Neural cell (in vitro differentiated cells): ENCODE data around the gene STK38L. TPM values are rescaled to one million over a fixed set of nuclear protein-coding genes. Genes with fewer than 3 reads are reported as not detected.

Experiments used
- H2AFZ ChIP-seq: fragments of 200-600, 300-800 bp; sonication (generic), shearing (Covaris generic); 2 replicates; pipeline ENCODE4 v1.6.0; 2014; ENCODE audit warnings: low read depth, mild to moderate bottlenecking, antibody characterized with exemption, low read length, moderate library complexity
- H3F3A ChIP-seq: fragments of 200-600 bp; shearing (Covaris generic); 2 replicates; pipeline ENCODE4 v1.6.1; 2016; ENCODE audit warnings: mild to moderate bottlenecking, moderate library complexity, mixed read lengths, antibody characterized with exemption, low read length; ENCODE audit not compliant: insufficient read depth, poor library complexity, severe bottlenecking
- H3K27ac ChIP-seq: fragments of 200-600, 300-800 bp; sonication (generic), shearing (Covaris generic); 2 replicates; pipeline ENCODE4 v1.5.1; 2014; ENCODE audit warnings: mild to moderate bottlenecking, low read length, moderate library complexity
- H3K27me3 ChIP-seq: fragments of 300-800, 200-600 bp; sonication (generic), shearing (Covaris generic); 2 replicates; pipeline ENCODE4 v1.6.0; 2014; ENCODE audit warnings: mild to moderate bottlenecking, low read depth, low read length, moderate library complexity; ENCODE audit not compliant: insufficient read depth
- H3K36me3 ChIP-seq: fragments of 300-800, 200-600 bp; sonication (generic), shearing (Covaris generic); 2 replicates; pipeline ENCODE4 v1.5.1; 2014; ENCODE audit warnings: mild to moderate bottlenecking, antibody characterized with exemption, low read length, moderate library complexity; ENCODE audit not compliant: insufficient read depth
- H3K4me2 ChIP-seq: fragments of 300-800, 200-600 bp; sonication (generic), shearing (Covaris generic); 2 replicates; pipeline ENCODE4 v1.6.0; 2014; ENCODE audit warnings: mild to moderate bottlenecking, low read length
- H3K4me3 ChIP-seq: fragments of 300-800, 200-600 bp; sonication (generic), shearing (Covaris generic); 2 replicates; pipeline ENCODE4 v1.5.1; 2014; ENCODE audit warnings: mild to moderate bottlenecking, low read length, moderate library complexity
- H3K79me2 ChIP-seq: fragments of 200-600 bp; shearing (Covaris generic); replicated peaks from 2 replicates; pipeline ENCODE4 v1.6.0; 2014; ENCODE audit warnings: mild to moderate bottlenecking, low read length, moderate library complexity; ENCODE audit not compliant: insufficient read depth
- H3K9ac ChIP-seq: fragments of 300-800, 200-600 bp; sonication (generic), shearing (Covaris generic); 2 replicates; pipeline ENCODE4 v1.6.1; 2016; ENCODE audit warnings: mild to moderate bottlenecking, low read length, mixed read lengths
- H3K9me2 ChIP-seq: fragments of 200-600 bp; shearing (Covaris generic); 2 replicates; pipeline ENCODE4 v1.6.1; 2016; ENCODE audit warnings: mild to moderate bottlenecking, low read length, mixed read lengths; ENCODE audit not compliant: insufficient read depth
- H3K9me3 ChIP-seq: fragments of 200-600, 300-800 bp; sonication (generic), shearing (Covaris generic); 2 replicates; pipeline ENCODE4 v1.6.1; 2016; ENCODE audit warnings: mild to moderate bottlenecking, mixed run types, low read length, moderate library complexity, mixed read lengths
- H4K20me1 ChIP-seq: fragments of 200-600 bp; shearing (Covaris generic); 2 replicates; pipeline ENCODE4 v1.6.1; 2016; ENCODE audit warnings: mild to moderate bottlenecking, mixed run types; ENCODE audit not compliant: insufficient read depth
- EP300 ChIP-seq: fragments of 450-650 bp; conservative IDR thresholded peaks from 2 replicates; pipeline ENCODE4 v1.6.1; 2014; ENCODE audit warnings: antibody characterized with exemption, mild to moderate bottlenecking, moderate library complexity; ENCODE audit not compliant: poor library complexity, severe bottlenecking
- EZH2 ChIP-seq: fragments of 200-600, 300-800 bp; shearing (Covaris generic), sonication (generic); IDR thresholded peaks from 2 replicates; pipeline ENCODE4 v1.6.1; 2014; ENCODE audit warnings: antibody characterized with exemption, low read length, borderline replicate concordance, mild to moderate bottlenecking; ENCODE audit not compliant: insufficient read depth, poor library complexity, severe bottlenecking
- MXI1 ChIP-seq: fragments of 450-650 bp; conservative IDR thresholded peaks from 2 replicates; pipeline ENCODE4 v1.6.1; 2014; ENCODE audit warnings: antibody characterized with exemption, mild to moderate bottlenecking; ENCODE audit not compliant: poor library complexity, severe bottlenecking
- POLR2AphosphoS5 ChIP-seq: IDR thresholded peaks from 2 replicates; pipeline ENCODE4 v1.6.1; 2012
- RAD21 ChIP-seq: fragments of 450-650 bp; conservative IDR thresholded peaks from 2 replicates; pipeline ENCODE4 v1.6.1; 2014; ENCODE audit warnings: antibody characterized with exemption, mild to moderate bottlenecking, moderate library complexity
- SMC3 ChIP-seq: fragments of 450-650 bp; conservative IDR thresholded peaks from 2 replicates; pipeline ENCODE4 v1.6.1; 2014; ENCODE audit warnings: antibody characterized with exemption, mild to moderate bottlenecking, moderate library complexity; ENCODE audit not compliant: poor library complexity
- TAF1 ChIP-seq: IDR thresholded peaks from 2 replicates; pipeline ENCODE4 v1.6.1; 2012; ENCODE audit warnings: low read depth
- polyA plus RNA-seq: library from polyadenylated mRNA; depleted of rRNA; stranded (reverse); fragments of >200 nt; gene quantifications from 2 replicates; pipeline ENCODE4 v1.2.3, GENCODE V29; 2014
- TF ChIP-seq, protein P1 (sequence below): IDR thresholded peaks from 2 replicates; pipeline ENCODE4 v1.6.1; 2012; ENCODE audit warnings: borderline replicate concordance
- TF ChIP-seq, protein P2 (sequence below): fragments of 450-650 bp; IDR thresholded peaks from 2 replicates; pipeline ENCODE4 v1.5.1; 2014; ENCODE audit warnings: antibody characterized with exemption, mild to moderate bottlenecking, moderate library complexity; ENCODE audit not compliant: poor library complexity, severe bottlenecking

The STK38L gene
- polyA plus RNA-seq, 1 donor from 2014 or later, result 31.5 TPM

- no peaks in the 10 kb centered on the region for H3K9me2 ChIP-seq
- H3K27me3 ChIP-seq, result no peaks in the 10 kb centered on the region
- H3K79me2 ChIP-seq, result no peaks in the 10 kb centered on the region
- no peak overlapping the region for H2AFZ ChIP-seq
- H4K20me1 ChIP-seq, result no peaks in the 10 kb centered on the region
- TF ChIP-seq TAF1 (no peak), POLR2AphosphoS5 (no peak), EZH2 (no peak), SMC3 (no peak), RAD21 (no peak), MXI1 (no peak), EP300 (no peak)
- TF ChIP-seq, protein P1, sequence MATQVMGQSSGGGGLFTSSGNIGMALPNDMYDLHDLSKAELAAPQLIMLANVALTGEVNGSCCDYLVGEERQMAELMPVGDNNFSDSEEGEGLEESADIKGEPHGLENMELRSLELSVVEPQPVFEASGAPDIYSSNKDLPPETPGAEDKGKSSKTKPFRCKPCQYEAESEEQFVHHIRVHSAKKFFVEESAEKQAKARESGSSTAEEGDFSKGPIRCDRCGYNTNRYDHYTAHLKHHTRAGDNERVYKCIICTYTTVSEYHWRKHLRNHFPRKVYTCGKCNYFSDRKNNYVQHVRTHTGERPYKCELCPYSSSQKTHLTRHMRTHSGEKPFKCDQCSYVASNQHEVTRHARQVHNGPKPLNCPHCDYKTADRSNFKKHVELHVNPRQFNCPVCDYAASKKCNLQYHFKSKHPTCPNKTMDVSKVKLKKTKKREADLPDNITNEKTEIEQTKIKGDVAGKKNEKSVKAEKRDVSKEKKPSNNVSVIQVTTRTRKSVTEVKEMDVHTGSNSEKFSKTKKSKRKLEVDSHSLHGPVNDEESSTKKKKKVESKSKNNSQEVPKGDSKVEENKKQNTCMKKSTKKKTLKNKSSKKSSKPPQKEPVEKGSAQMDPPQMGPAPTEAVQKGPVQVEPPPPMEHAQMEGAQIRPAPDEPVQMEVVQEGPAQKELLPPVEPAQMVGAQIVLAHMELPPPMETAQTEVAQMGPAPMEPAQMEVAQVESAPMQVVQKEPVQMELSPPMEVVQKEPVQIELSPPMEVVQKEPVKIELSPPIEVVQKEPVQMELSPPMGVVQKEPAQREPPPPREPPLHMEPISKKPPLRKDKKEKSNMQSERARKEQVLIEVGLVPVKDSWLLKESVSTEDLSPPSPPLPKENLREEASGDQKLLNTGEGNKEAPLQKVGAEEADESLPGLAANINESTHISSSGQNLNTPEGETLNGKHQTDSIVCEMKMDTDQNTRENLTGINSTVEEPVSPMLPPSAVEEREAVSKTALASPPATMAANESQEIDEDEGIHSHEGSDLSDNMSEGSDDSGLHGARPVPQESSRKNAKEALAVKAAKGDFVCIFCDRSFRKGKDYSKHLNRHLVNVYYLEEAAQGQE, result no peak
- TF ChIP-seq, protein P2, sequence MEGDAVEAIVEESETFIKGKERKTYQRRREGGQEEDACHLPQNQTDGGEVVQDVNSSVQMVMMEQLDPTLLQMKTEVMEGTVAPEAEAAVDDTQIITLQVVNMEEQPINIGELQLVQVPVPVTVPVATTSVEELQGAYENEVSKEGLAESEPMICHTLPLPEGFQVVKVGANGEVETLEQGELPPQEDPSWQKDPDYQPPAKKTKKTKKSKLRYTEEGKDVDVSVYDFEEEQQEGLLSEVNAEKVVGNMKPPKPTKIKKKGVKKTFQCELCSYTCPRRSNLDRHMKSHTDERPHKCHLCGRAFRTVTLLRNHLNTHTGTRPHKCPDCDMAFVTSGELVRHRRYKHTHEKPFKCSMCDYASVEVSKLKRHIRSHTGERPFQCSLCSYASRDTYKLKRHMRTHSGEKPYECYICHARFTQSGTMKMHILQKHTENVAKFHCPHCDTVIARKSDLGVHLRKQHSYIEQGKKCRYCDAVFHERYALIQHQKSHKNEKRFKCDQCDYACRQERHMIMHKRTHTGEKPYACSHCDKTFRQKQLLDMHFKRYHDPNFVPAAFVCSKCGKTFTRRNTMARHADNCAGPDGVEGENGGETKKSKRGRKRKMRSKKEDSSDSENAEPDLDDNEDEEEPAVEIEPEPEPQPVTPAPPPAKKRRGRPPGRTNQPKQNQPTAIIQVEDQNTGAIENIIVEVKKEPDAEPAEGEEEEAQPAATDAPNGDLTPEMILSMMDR, result no peak
- no peak overlapping the region for H3K4me3 ChIP-seq
- no peaks in the 10 kb centered on the region for H3F3A ChIP-seq
- H3K9ac ChIP-seq, result no peak overlapping the region
- no peak overlapping the region for H3K27ac ChIP-seq
- H3K36me3 ChIP-seq, result no peaks in the 10 kb centered on the region
- H3K4me2 ChIP-seq, result no peak overlapping the region
- H3K9me3 ChIP-seq, result no peaks in the 10 kb centered on the region
These were observed 49.4 kb downstream of the STK38L start for GRCh38 chr12:27293463-27293862.

- Histone ChIP-seq H3K4me3 (no peak overlapping the region), H3K9me3 (no peaks in the 10 kb centered on the region), H3K79me2 (no peaks in the 10 kb centered on the region), H3K36me3 (peaks cover 8% of the 10 kb centered on the region), H3K4me2 (no peak overlapping the region), H3K9ac (no peak overlapping the region), H3F3A (no peaks in the 10 kb centered on the region), H2AFZ (no peak overlapping the region), H3K9me2 (no peaks in the 10 kb centered on the region), H4K20me1 (no peaks in the 10 kb centered on the region), H3K27ac (no peak overlapping the region), H3K27me3 (no peaks in the 10 kb centered on the region)
- no peak for TF ChIP-seq RAD21
- no peak for TF ChIP-seq MXI1
These were observed 52.6 kb downstream of the STK38L start for GRCh38 chr12:27296674-27297073.

DNA sequence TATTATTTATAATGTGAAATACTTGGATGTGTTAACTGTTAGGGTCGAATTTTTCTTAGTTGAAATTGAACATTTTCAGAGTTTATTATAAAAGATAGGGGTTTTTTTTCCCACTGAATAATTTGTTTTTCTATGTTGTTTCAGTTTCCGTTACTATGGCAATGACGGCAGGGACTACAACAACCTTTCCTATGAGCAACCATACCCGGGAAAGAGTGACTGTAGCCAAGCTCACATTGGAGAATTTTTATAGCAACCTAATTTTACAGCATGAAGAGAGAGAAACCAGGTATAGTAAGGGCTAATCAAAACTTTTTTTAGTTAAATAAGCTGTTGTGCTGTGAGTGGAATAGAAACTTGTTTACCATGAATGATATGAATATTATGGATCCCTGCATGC is 53.5 kb downstream of the STK38L start:
- no peaks in the 10 kb centered on the region for H3K9me2 ChIP-seq
- H3K4me2 ChIP-seq, result no peak overlapping the region
- no peak for TF ChIP-seq POLR2AphosphoS5
- no peak for TF ChIP-seq MXI1
- no peak for TF ChIP-seq EP300
- no peak for TF ChIP-seq EZH2
- TF ChIP-seq SMC3, result no peak
- TF ChIP-seq, protein P2, result no peak
- no peak for TF ChIP-seq RAD21
- TF ChIP-seq, protein P1, result no peak
- no peak for TF ChIP-seq TAF1
- no peak overlapping the region for H3K27ac ChIP-seq
- H2AFZ ChIP-seq, result no peak overlapping the region
- H4K20me1 ChIP-seq, result no peaks in the 10 kb centered on the region
- H3K9me3 ChIP-seq, result no peaks in the 10 kb centered on the region
- no peaks in the 10 kb centered on the region for H3K79me2 ChIP-seq
- H3K27me3 ChIP-seq, result no peaks in the 10 kb centered on the region
- no peaks in the 10 kb centered on the region for H3F3A ChIP-seq
- no peak overlapping the region for H3K4me3 ChIP-seq
- peaks cover 8% of the 10 kb centered on the region for H3K36me3 ChIP-seq
- H3K9ac ChIP-seq, result no peak overlapping the region
